Right atrium auricular region (tissue), 2 donors: Measurements from ENCODE around the gene OR52B4. TPM values are rescaled to one million over a fixed set of nuclear protein-coding genes. Genes with fewer than 3 reads are reported as not detected.
"Not testable (repeated sequence)": the region's sequence is repeated elsewhere in the genome, so short reads cannot be mapped to it uniquely, and the experiment has no call there.

ENCODE experiments used
- DNase-seq: peaks from one replicate; pipeline ENCODE4 v3.0.0-alpha.2; 2019; ENCODE audit warnings: low spot score
- H3K27ac ChIP-seq, 2 donors: fragments of 200-600 bp; sonication (generic); 1 replicate in 1 of 2; 2 replicates in 1 of 2; pipeline ENCODE4 v1.5.1; 2016 to 2019
- H3K27me3 ChIP-seq, 2 donors: fragments of 200-600 bp; sonication (generic); one replicate each; pipeline versions ENCODE4 v1.5.1 to v1.6.0; 2017 to 2019
- H3K36me3 ChIP-seq: fragments of 200-600 bp; sonication (generic); one replicate; pipeline ENCODE4 v1.5.1; 2016
- H3K4me1 ChIP-seq, 2 donors: fragments of 200-600 bp; sonication (generic); one replicate each; pipeline versions ENCODE4 v1.5.1 to v1.6.0; 2017 to 2019
- H3K4me3 ChIP-seq, 2 donors: fragments of 200-600 bp; sonication (generic); 1 replicate in 1 of 2; 2 replicates in 1 of 2; pipeline ENCODE4 v1.5.1; 2017 to 2019; ENCODE audit warnings: mild to moderate bottlenecking in 1 of 2, moderate library complexity in 1 of 2
- H3K9me3 ChIP-seq, 2 donors: fragments of 200-600 bp; sonication (generic); one replicate each; pipeline ENCODE4 v1.5.1; 2019
- CTCF ChIP-seq, 2 donors: fragments of 200-600 bp; sonication (generic); IDR thresholded peaks; one replicate each; pipeline ENCODE4 v1.5.1; 2019; ENCODE audit warnings: antibody characterized with exemption in 2 of 2
- total RNA-seq, 2 donors: library from RNA; depleted of rRNA; stranded (reverse); fragments of >200 nt; gene quantifications; one replicate each; pipeline ENCODE4 v1.1.0, GENCODE V29; 2016

Gene OR52B4
- total RNA-seq, 2 donors from 2014 or later: not detected

- H3K4me3 ChIP-seq: no peak overlapping the region
- peaks cover 0 to 6% of the 10 kb centered on the region in 2 donors for H3K4me1 ChIP-seq
- no peak for TF ChIP-seq CTCF (IDR thresholded peaks at IDR 0.05)
- H3K36me3 ChIP-seq: peaks cover 61% of the 10 kb centered on the region
- H3K27ac ChIP-seq: no peak overlapping the region
- no peak for DNase-seq
- H3K9me3 ChIP-seq: no peaks in the 10 kb centered on the region
- H3K27me3 ChIP-seq: no peaks in the 10 kb centered on the region
Measured at GRCh38 chr11:4388221-4388620, 20.0 kb upstream of the OR52B4 start.

GRCh38 chr11:4385978-4386740 is 18.0 kb upstream of the OR52B4 start:
- H3K27me3 ChIP-seq: no peaks in the 10 kb centered on the region
- no peak overlapping the region for H3K27ac ChIP-seq
- H3K4me1 ChIP-seq: no peaks in the 10 kb centered on the region
- H3K4me3 ChIP-seq: no peak overlapping the region
- H3K36me3 ChIP-seq: peaks cover 61% of the 10 kb centered on the region
- H3K9me3 ChIP-seq: no peaks in the 10 kb centered on the region
- no peak for DNase-seq
- no peak for TF ChIP-seq CTCF (IDR thresholded peaks at IDR 0.05)

DNA sequence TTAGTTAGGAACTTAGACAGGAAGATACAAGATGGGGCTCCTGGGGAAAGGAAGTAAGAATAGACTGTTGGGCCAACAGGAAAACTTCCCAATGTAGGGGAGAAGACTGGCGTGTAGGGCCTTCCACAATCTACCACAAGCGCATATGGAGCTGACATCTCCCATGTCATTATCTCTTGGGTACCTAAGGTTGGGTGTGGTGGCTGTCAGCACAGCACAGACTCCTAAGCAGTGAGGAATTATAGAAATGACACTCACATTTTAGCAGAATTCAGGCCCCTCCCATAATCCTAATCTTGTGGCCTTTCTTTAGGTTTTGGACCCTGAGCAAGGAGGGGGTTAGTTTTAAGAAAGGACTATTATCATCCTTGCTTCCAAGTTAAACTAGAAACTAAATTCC is 13.7 kb upstream of the OR52B4 start:
- DNase-seq: no peak
- Histone ChIP-seq H3K9me3 (no peaks in the 10 kb centered on the region), H3K36me3 (peaks cover 29% of the 10 kb centered on the region), H3K27me3 (no peaks in the 10 kb centered on the region), H3K27ac (no peak overlapping the region), H3K4me3 (no peak overlapping the region), H3K4me1 (no peaks in the 10 kb centered on the region)
- no peak for TF ChIP-seq CTCF (IDR thresholded peaks at IDR 0.05)

DNA sequence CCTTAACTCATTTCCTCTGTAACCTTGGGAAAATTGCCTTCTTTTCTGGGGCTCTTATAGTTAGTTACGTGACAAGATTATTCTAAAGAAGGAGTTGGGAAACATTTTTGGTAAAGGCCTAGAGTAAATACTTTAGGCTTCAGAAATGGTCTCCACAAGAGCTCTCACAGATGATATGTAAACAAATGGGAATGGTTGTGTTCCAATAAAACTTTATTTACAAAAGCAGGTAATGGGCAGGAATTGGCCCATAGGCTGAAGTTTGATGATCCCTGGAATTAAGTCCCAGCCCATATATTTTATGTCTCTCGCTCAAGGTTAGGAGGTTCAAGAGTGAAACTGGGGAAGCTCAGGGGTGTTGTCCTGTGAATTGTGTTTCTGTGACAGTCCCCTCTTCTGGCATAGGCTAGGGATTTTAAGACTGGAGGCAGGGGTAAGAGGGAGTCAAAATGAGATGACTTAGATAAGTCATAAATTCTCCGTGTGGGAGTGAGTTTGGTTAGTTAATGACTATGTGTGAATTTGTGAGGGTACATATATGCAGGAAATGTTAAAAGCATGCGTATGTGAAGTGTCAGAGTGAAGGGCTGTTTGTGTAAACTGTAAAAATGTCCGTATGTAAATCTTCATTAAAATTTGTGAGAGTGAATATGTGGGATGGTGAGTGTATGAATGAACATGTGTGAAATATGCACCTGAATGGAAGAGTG is 7.4 kb upstream of the OR52B4 start:
- Histone ChIP-seq H3K36me3 (no peaks in the 10 kb centered on the region), H3K4me1 (no peaks in the 10 kb centered on the region), H3K27me3 (no peaks in the 10 kb centered on the region), H3K27ac (no peak overlapping the region), H3K9me3 (no peaks in the 10 kb centered on the region), H3K4me3 (no peak overlapping the region)
- no peak for TF ChIP-seq CTCF (IDR thresholded peaks at IDR 0.05)
- no peak for DNase-seq

DNA sequence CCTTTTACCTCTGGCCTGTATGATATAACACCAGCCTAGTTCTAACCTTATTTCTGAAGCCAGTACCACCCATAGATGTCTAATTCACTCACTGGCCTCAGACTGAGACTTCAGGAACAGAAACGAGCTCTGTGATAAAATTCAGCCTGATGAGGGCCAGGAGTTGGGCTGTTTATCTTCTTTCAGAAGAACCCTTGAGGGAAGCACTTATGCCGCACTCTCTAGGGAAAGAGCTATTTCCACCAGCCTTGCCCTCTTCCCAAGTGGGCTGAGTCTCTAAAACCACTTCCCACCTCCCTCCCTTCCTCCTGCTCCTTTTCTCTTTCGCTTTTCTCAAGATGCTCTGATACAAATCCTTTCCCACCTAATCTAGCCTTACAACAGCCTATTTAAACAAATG is 2.0 kb upstream of the OR52B4 start:
- Histone ChIP-seq H3K27me3 (no peaks in the 10 kb centered on the region), H3K4me1 (no peaks in the 10 kb centered on the region), H3K4me3 (no peak overlapping the region), H3K9me3 (no peaks in the 10 kb centered on the region), H3K36me3 (no peaks in the 10 kb centered on the region), H3K27ac (no peak overlapping the region)
- TF ChIP-seq CTCF (IDR thresholded peaks at IDR 0.05): no peak
- DNase-seq: no peak

DNA sequence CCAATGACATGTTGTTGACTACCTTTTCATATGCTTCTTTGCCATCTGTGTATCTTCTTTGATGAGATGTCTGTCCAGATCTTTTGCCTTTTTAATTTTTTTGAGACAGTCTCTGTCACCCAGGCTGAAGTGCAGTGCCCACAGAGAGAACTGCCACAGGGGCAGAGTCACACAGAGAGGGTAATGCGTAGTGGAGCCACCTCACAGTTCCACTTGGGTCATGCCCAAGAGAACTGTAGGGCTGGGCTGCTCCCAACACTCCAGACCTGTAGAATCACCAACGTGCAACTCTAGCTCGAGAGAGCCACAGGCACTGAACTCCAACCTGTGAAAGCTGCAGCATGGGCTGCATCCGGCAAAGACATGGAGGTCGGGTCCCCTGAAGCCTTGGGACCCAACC is 20.0 kb downstream of the OR52B4 start:
- not testable (repeated sequence) for H3K9me3 ChIP-seq, H3K27ac ChIP-seq, H3K4me1 ChIP-seq, DNase-seq, H3K27me3 ChIP-seq, H3K4me3 ChIP-seq, H3K36me3 ChIP-seq

- H3K27me3 ChIP-seq, H3K4me1 ChIP-seq, H3K4me3 ChIP-seq, H3K27ac ChIP-seq, DNase-seq, H3K9me3 ChIP-seq, H3K36me3 ChIP-seq: not testable (repeated sequence)
Measured at GRCh38 chr11:4345366-4345765, 22.8 kb downstream of the OR52B4 start.

- H3K9me3 ChIP-seq, DNase-seq, H3K4me1 ChIP-seq, H3K36me3 ChIP-seq, H3K27me3 ChIP-seq, H3K4me3 ChIP-seq, H3K27ac ChIP-seq: not testable (repeated sequence)
Measured at GRCh38 chr11:4334356-4334755, 33.8 kb downstream of the OR52B4 start.
